ENCODE results near the gene KCNIP1. TPM values are rescaled to one million over a fixed set of nuclear protein-coding genes. Genes with fewer than 3 reads are reported as not detected.

KCNIP1 gene
- total and polyA plus RNA-seq, 2 experiments from 2014 or later: 0.43 to 0.80 TPM

DNA sequence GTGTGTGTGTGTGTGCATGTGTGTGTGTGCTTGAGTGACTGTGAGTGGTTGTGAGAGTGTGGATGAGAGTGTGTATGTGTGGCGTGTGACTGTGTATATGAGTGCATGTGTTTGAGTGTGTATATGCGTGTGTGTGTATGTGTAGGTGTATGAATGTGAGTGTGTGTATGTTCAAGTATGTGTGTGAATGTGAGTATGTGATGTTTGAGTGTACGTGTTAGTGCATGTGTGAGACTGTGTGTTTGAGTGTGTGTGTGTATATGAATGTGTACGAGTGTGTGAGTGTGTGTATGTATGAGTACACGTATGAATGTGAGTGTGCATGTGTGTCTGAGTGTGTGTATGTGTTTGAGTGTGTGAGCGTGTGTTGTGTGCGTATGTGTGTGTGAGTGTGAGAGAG is 47.8 kb downstream of the KCNIP1 start:
- Histone ChIP-seq H3K27ac (no peak overlapping the region), H2AFZ (no peak overlapping the region), H3K27me3 (no peaks in the 10 kb centered on the region), H3K4me3 (no peak overlapping the region), H3K9me2 (replicated peaks; ENCODE audit: insufficient read depth) (no peaks in the 10 kb centered on the region), H3K9me3 (ENCODE audit: low read depth) (no peaks in the 10 kb centered on the region), H3K4me2 (no peak overlapping the region), H3K4me1 (ENCODE audit: insufficient read depth) (peaks cover 8% of the 10 kb centered on the region), H4K20me1 (ENCODE audit: insufficient read depth, poor library complexity, severe bottlenecking) (no peaks in the 10 kb centered on the region), H3K79me2 (no peaks in the 10 kb centered on the region), H3K36me3 (replicated peaks; ENCODE audit: insufficient read depth, low read depth) (no peaks in the 10 kb centered on the region)
- 97% methylated on average over 7 of the region's 7 CpGs for WGBS (ENCODE audit: low lambda C conversion rate, missing lambda C conversion rate)
- no peak for DNase-seq (ENCODE audit: low spot score)
- TF ChIP-seq, protein P1, sequence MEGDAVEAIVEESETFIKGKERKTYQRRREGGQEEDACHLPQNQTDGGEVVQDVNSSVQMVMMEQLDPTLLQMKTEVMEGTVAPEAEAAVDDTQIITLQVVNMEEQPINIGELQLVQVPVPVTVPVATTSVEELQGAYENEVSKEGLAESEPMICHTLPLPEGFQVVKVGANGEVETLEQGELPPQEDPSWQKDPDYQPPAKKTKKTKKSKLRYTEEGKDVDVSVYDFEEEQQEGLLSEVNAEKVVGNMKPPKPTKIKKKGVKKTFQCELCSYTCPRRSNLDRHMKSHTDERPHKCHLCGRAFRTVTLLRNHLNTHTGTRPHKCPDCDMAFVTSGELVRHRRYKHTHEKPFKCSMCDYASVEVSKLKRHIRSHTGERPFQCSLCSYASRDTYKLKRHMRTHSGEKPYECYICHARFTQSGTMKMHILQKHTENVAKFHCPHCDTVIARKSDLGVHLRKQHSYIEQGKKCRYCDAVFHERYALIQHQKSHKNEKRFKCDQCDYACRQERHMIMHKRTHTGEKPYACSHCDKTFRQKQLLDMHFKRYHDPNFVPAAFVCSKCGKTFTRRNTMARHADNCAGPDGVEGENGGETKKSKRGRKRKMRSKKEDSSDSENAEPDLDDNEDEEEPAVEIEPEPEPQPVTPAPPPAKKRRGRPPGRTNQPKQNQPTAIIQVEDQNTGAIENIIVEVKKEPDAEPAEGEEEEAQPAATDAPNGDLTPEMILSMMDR (IDR thresholded peaks at IDR 0.05; ENCODE audit: poor library complexity): no peak
- TF ChIP-seq EZH2 (IDR thresholded peaks at IDR 0.05; ENCODE audit: borderline replicate concordance) (no peak), EZH2phosphoT487 (IDR thresholded peaks at IDR 0.05; ENCODE audit: low read depth, severe bottlenecking, unreplicated experiment) (no peak)

GRCh38 chr5:170552621-170553115 is 48.8 kb downstream of the KCNIP1 start:
- Histone ChIP-seq H3K4me3 (no peak overlapping the region), H3K9me3 (ENCODE audit: low read depth) (no peaks in the 10 kb centered on the region), H3K27ac (peak overlapping the region; percentile 56), H3K4me2 (no peak overlapping the region), H3K79me2 (no peaks in the 10 kb centered on the region), H2AFZ (no peak overlapping the region), H3K4me1 (ENCODE audit: insufficient read depth) (peaks cover 8% of the 10 kb centered on the region), H3K9me2 (replicated peaks; ENCODE audit: insufficient read depth) (no peaks in the 10 kb centered on the region), H3K36me3 (replicated peaks; ENCODE audit: insufficient read depth, low read depth) (no peaks in the 10 kb centered on the region), H4K20me1 (ENCODE audit: insufficient read depth, poor library complexity, severe bottlenecking) (no peaks in the 10 kb centered on the region), H3K27me3 (no peaks in the 10 kb centered on the region)
- 35% methylated on average over 12 of the region's 12 CpGs for WGBS (ENCODE audit: low lambda C conversion rate, missing lambda C conversion rate)
- TF ChIP-seq EZH2phosphoT487 (IDR thresholded peaks at IDR 0.05; ENCODE audit: low read depth, severe bottlenecking, unreplicated experiment): no peak
- peak; percentile 88 for DNase-seq (ENCODE audit: low spot score)

DNA sequence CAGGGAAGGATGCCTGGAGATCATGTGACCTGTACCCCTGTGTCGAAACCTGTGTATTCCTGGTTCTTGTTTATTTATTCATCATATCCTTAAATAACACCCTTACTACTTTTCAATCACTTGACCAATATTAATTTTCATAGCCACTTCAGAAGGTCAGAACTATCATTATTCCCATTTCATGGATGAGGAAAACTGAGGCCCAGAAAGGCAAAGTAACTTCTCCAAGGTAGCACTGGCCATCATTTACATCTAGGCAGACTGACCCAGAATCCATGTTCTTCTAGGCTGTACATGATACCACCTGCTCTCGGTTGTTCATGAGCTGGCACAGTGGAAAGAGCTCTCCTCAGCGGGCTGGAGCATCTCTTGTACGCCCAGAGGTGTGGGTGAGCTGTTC is 49.4 kb downstream of the KCNIP1 start:
- no peak for DNase-seq (ENCODE audit: low spot score)
- Histone ChIP-seq H3K9me3 (ENCODE audit: low read depth) (no peaks in the 10 kb centered on the region), H3K4me1 (ENCODE audit: insufficient read depth) (peaks cover 8% of the 10 kb centered on the region), H3K4me2 (no peak overlapping the region), H3K79me2 (no peaks in the 10 kb centered on the region), H3K9me2 (replicated peaks; ENCODE audit: insufficient read depth) (no peaks in the 10 kb centered on the region), H3K27ac (peak overlapping the region; percentile 32), H4K20me1 (ENCODE audit: insufficient read depth, poor library complexity, severe bottlenecking) (no peaks in the 10 kb centered on the region), H3K27me3 (no peaks in the 10 kb centered on the region), H3K4me3 (no peak overlapping the region), H2AFZ (no peak overlapping the region), H3K36me3 (replicated peaks; ENCODE audit: insufficient read depth, low read depth) (no peaks in the 10 kb centered on the region)
- 97% methylated on average over 4 of the region's 4 CpGs for WGBS (ENCODE audit: low lambda C conversion rate, missing lambda C conversion rate)
- TF ChIP-seq EZH2 (IDR thresholded peaks at IDR 0.05; ENCODE audit: borderline replicate concordance): no peak
- no peak for TF ChIP-seq EZH2phosphoT487 (IDR thresholded peaks at IDR 0.05; ENCODE audit: low read depth, severe bottlenecking, unreplicated experiment)
- TF ChIP-seq, protein P1 (IDR thresholded peaks at IDR 0.05; ENCODE audit: poor library complexity): no peak

DNA sequence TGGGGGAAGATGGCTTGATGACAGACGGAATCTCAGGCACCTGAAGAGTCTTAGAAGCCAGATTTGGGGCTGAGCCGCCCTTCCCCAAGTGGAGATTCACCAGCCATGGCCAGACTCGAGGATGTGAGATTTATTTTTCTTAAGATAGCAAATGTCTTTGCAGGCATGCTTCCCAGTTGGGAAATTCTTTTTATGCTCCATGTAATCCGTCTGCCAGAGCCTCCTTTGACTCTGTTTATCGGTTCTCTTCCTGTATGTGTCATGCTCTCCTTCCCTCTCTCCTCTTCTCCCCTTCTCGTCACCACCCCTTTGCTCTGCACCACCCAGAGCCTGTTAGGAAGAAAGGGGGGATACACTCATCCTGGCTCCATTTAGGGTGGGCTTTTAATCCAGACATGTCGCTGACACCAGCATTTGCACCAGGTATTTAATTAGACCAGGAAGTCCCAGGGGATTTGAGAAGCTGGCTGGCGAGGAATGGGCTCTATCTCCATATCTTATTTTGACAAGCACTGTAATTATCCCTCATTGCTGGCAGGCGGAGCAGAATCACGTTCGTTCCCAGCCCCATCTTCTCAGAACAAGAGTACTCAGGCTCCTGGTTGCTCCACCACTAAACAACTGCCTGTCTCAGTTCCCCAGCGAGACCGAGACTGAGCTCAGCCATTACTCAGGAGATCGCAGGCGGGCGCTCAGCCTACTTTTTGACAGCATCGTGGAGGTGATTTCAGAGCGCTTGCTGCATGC is 50.9 kb downstream of the KCNIP1 start:
- peaks cover 8% of the 10 kb centered on the region for H3K4me1 ChIP-seq (ENCODE audit: insufficient read depth)
- 54% methylated on average over 18 of the region's 18 CpGs for WGBS (ENCODE audit: low lambda C conversion rate, missing lambda C conversion rate)
- peak overlapping the region; percentile 63 for H3K4me2 ChIP-seq
- no peaks in the 10 kb centered on the region for H3K9me2 ChIP-seq (replicated peaks; ENCODE audit: insufficient read depth)
- H3K27ac ChIP-seq: peak overlapping the region; percentile 65
- no peak for TF ChIP-seq EZH2 (IDR thresholded peaks at IDR 0.05; ENCODE audit: borderline replicate concordance)
- TF ChIP-seq EZH2phosphoT487 (IDR thresholded peaks at IDR 0.05; ENCODE audit: low read depth, severe bottlenecking, unreplicated experiment): no peak
- TF ChIP-seq, protein P1 (IDR thresholded peaks at IDR 0.05; ENCODE audit: poor library complexity): no peak
- no peaks in the 10 kb centered on the region for H3K9me3 ChIP-seq (ENCODE audit: low read depth)
- no peaks in the 10 kb centered on the region for H3K36me3 ChIP-seq (replicated peaks; ENCODE audit: insufficient read depth, low read depth)
- DNase-seq (ENCODE audit: low spot score): peak; percentile 61
- no peak overlapping the region for H3K4me3 ChIP-seq
- no peak overlapping the region for H2AFZ ChIP-seq
- no peaks in the 10 kb centered on the region for H4K20me1 ChIP-seq (ENCODE audit: insufficient read depth, poor library complexity, severe bottlenecking)
- no peaks in the 10 kb centered on the region for H3K27me3 ChIP-seq
- no peaks in the 10 kb centered on the region for H3K79me2 ChIP-seq

Data from hepatocyte (in vitro differentiated cells).